GM23338 (cell line): ENCODE measurements around the gene SNTB2. TPM values are rescaled to one million over a fixed set of nuclear protein-coding genes. Genes with fewer than 3 reads are reported as not detected.

ENCODE experiments used
- ATAC-seq: fragments of 200-7000 bp; cut with Tn5 transposase; 3 replicates; pipeline ENCODE4 v1.9.1; 2020
- DNase-seq: peaks from one replicate; pipeline ENCODE4 v3.0.0-alpha.2; 2015; ENCODE audit warnings: low spot score
- H2AFZ ChIP-seq: fragments of 200-600 bp; sonication (generic); 2 replicates; pipeline ENCODE4 v1.8.0; 2016; ENCODE audit warnings: antibody characterized with exemption, mild to moderate bottlenecking, moderate library complexity
- H3F3A ChIP-seq: fragments of 200-600 bp; sonication (generic); replicated peaks from 2 replicates; pipeline ENCODE4 v1.8.0; 2017; ENCODE audit warnings: antibody characterized with exemption, mixed run types, low read depth
- H3K27ac ChIP-seq: fragments of 200-600 bp; sonication (generic); 2 replicates; pipeline ENCODE4 v1.6.1; 2016; ENCODE audit warnings: low read depth
- H3K27me3 ChIP-seq: fragments of 200-600 bp; sonication (generic); 2 replicates; pipeline ENCODE4 v1.8.0; 2016; ENCODE audit warnings: mild to moderate bottlenecking, mixed run types, moderate library complexity; ENCODE audit not compliant: insufficient read depth
- H3K36me3 ChIP-seq: fragments of 200-600 bp; sonication (generic); 2 replicates; pipeline ENCODE4 v1.8.0; 2016; ENCODE audit warnings: mild to moderate bottlenecking; ENCODE audit not compliant: insufficient read depth
- H3K4me1 ChIP-seq: fragments of 200-600 bp; sonication (generic); 2 replicates; pipeline ENCODE4 v1.8.0; 2016; ENCODE audit warnings: mild to moderate bottlenecking, moderate library complexity; ENCODE audit not compliant: insufficient read depth
- H3K4me2 ChIP-seq: fragments of 200-600 bp; sonication (generic); 2 replicates; pipeline ENCODE4 v1.7.1; 2017; ENCODE audit warnings: mixed run types
- H3K4me3 ChIP-seq: fragments of 200-600 bp; sonication (generic); 2 replicates; pipeline ENCODE4 v1.6.1; 2016; ENCODE audit warnings: mixed run types
- H3K79me2 ChIP-seq: fragments of 200-600 bp; sonication (generic); replicated peaks from 2 replicates; pipeline ENCODE4 v1.8.0; 2017; ENCODE audit warnings: mild to moderate bottlenecking; ENCODE audit not compliant: insufficient read depth
- H3K9me2 ChIP-seq: fragments of 200-600 bp; sonication (generic); 2 replicates; pipeline ENCODE4 v1.8.0; 2017; ENCODE audit not compliant: insufficient read depth
- H4K20me1 ChIP-seq: fragments of 200-600 bp; sonication (generic); replicated peaks from 2 replicates; pipeline ENCODE4 v1.8.0; 2017; ENCODE audit warnings: mild to moderate bottlenecking; ENCODE audit not compliant: insufficient read depth
- H3K27ac Mint-ChIP-seq: 2 replicates; pipeline ENCODE4 v1.8.0; 2020; ENCODE audit warnings: inconsistent platforms, mild to moderate bottlenecking, moderate library complexity, mixed read lengths
- H3K27me3 Mint-ChIP-seq: 3 replicates; pipeline ENCODE4 v1.8.0; 2022; ENCODE audit warnings: low read depth, mild to moderate bottlenecking, moderate library complexity, mixed read lengths, inconsistent platforms; ENCODE audit not compliant: insufficient read depth, poor library complexity
- H3K36me3 Mint-ChIP-seq: 3 replicates; pipeline ENCODE4 v1.8.0; 2021; ENCODE audit warnings: low read depth, mild to moderate bottlenecking, inconsistent platforms, moderate library complexity, mixed read lengths
- H3K4me1 Mint-ChIP-seq: 3 replicates; pipeline ENCODE4 v1.8.0; 2020; ENCODE audit warnings: mild to moderate bottlenecking, inconsistent platforms, mixed read lengths
- H3K4me3 Mint-ChIP-seq: 3 replicates; pipeline ENCODE4 v1.8.0; 2021; ENCODE audit warnings: moderate library complexity, mild to moderate bottlenecking, inconsistent platforms, mixed read lengths
- H3K9me3 Mint-ChIP-seq: 3 replicates; pipeline ENCODE4 v1.8.0; 2020; ENCODE audit warnings: moderate library complexity, mild to moderate bottlenecking, inconsistent platforms, mixed read lengths
- CREB1 ChIP-seq: fragments of 250-450 bp; sonication (Bioruptor Pico); IDR thresholded peaks from 2 replicates; pipeline ENCODE4 v1.5.0; 2020; ENCODE audit warnings: low read depth, mild to moderate bottlenecking, moderate library complexity
- ETS1 ChIP-seq: IDR thresholded peaks from 2 replicates; pipeline ENCODE4 v1.6.1; 2016; ENCODE audit warnings: antibody characterized with exemption
- EZH2 ChIP-seq: fragments of 200-600 bp; sonication (generic); IDR thresholded peaks from one replicate; pipeline ENCODE4 v1.8.0; 2017; ENCODE audit warnings: antibody characterized with exemption, mild to moderate bottlenecking, low read depth; ENCODE audit not compliant: unreplicated experiment
- EZH2phosphoT487 ChIP-seq: fragments of 200-600 bp; sonication (generic); IDR thresholded peaks from one replicate; pipeline ENCODE4 v1.8.1; 2018; ENCODE audit warnings: antibody characterized with exemption; ENCODE audit not compliant: unreplicated experiment
- NANOG ChIP-seq: IDR thresholded peaks from 2 replicates; pipeline ENCODE4 v1.6.1; 2016; ENCODE audit warnings: antibody characterized with exemption, borderline replicate concordance
- POLR2AphosphoS5 ChIP-seq: IDR thresholded peaks from 2 replicates; pipeline ENCODE4 v1.6.1; 2016; ENCODE audit warnings: antibody characterized with exemption, low read depth
- STAT1 ChIP-seq: IDR thresholded peaks from one replicate; pipeline ENCODE4 v1.6.1; 2016; ENCODE audit warnings: antibody characterized with exemption; ENCODE audit not compliant: unreplicated experiment
- ZNF331 ChIP-seq: fragments of 250-450 bp; sonication (Bioruptor Pico); IDR thresholded peaks from 2 replicates; pipeline ENCODE4 v1.5.0; 2020; ENCODE audit warnings: low read depth, mild to moderate bottlenecking, moderate library complexity
- polyA plus RNA-seq: library from polyadenylated mRNA; unstranded; fragments of >200 nt; fragmentation: Nextera tagmentation; extraction: Ambion mirVana; gene quantifications from 2 replicates; pipeline ENCODE4 v1.2.1, GENCODE V29; 2016
- total RNA-seq: library from RNA; depleted of rRNA; stranded (reverse); fragments of >200 nt; shearing (Covaris generic); gene quantifications from 2 replicates; pipeline ENCODE4 v1.2.3, GENCODE V29; 2014
- TF ChIP-seq, protein P1 (sequence below), 2 experiments: fragments of 200-600 bp in 1 of 2; sonication (generic) in 1 of 2; conservative IDR thresholded peaks; 2 replicates each; pipeline versions ENCODE4 v1.5.1 to v1.6.1; 2016 to 2017; ENCODE audit warnings: antibody characterized with exemption in 2 of 2, low read depth in 2 of 2, mild to moderate bottlenecking in 2 of 2, moderate library complexity in 1 of 2
- TF ChIP-seq, protein P2 (sequence below): IDR thresholded peaks from one replicate; pipeline ENCODE4 v1.6.1; 2018; ENCODE audit warnings: antibody characterized with exemption; ENCODE audit not compliant: unreplicated experiment

The SNTB2 gene
- total and polyA plus RNA-seq, 2 experiments from 2014 or later, result 4.8 to 42.7 TPM

DNA sequence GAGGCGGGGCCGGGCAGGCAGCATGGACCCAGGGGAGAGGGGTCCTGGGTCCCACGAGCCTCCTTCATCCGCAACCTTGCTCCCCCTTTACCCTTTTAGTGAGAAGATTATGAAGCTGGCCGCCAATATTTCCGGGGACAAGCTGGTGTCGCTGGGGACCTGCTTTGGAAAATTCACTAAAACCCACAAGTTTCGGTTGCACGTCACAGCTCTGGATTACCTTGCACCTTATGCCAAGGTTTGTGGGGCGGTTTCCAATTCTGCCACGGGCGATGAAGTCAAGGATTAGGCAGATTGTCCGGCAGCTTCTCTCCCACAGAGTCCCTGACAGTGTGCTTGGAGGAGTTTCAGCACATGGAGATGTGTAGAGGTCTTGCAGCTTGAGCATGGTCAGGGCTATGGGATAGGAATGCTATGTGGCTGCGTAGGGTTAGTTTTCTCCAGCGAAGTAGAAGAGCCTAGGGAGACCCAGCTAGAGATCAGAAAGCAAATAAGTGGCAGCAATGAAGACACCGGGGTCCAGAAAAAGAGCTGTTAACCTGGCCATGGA lies 153.2 kb downstream of the SNTB2 start:
- 0 out of 2 replicates have a peak, but pooled peaks cover 11% of the 10 kb centered on the region for H4K20me1 ChIP-seq
- no peak for TF ChIP-seq EZH2
- no peak for TF ChIP-seq STAT1
- no peak for TF ChIP-seq ZNF331 (CRISPR knock-in tag)
- TF ChIP-seq NANOG, result no peak
- TF ChIP-seq POLR2AphosphoS5, result no peak
- TF ChIP-seq EZH2phosphoT487, result no peak
- TF ChIP-seq, protein P1, sequence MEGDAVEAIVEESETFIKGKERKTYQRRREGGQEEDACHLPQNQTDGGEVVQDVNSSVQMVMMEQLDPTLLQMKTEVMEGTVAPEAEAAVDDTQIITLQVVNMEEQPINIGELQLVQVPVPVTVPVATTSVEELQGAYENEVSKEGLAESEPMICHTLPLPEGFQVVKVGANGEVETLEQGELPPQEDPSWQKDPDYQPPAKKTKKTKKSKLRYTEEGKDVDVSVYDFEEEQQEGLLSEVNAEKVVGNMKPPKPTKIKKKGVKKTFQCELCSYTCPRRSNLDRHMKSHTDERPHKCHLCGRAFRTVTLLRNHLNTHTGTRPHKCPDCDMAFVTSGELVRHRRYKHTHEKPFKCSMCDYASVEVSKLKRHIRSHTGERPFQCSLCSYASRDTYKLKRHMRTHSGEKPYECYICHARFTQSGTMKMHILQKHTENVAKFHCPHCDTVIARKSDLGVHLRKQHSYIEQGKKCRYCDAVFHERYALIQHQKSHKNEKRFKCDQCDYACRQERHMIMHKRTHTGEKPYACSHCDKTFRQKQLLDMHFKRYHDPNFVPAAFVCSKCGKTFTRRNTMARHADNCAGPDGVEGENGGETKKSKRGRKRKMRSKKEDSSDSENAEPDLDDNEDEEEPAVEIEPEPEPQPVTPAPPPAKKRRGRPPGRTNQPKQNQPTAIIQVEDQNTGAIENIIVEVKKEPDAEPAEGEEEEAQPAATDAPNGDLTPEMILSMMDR (conservative IDR thresholded peaks at IDR 0.05; ENCODE audit: low read depth in 2 of 2), result no peak
- no peak for TF ChIP-seq ETS1
- TF ChIP-seq CREB1 (CRISPR knock-in tag), result no peak
- TF ChIP-seq, protein P2, sequence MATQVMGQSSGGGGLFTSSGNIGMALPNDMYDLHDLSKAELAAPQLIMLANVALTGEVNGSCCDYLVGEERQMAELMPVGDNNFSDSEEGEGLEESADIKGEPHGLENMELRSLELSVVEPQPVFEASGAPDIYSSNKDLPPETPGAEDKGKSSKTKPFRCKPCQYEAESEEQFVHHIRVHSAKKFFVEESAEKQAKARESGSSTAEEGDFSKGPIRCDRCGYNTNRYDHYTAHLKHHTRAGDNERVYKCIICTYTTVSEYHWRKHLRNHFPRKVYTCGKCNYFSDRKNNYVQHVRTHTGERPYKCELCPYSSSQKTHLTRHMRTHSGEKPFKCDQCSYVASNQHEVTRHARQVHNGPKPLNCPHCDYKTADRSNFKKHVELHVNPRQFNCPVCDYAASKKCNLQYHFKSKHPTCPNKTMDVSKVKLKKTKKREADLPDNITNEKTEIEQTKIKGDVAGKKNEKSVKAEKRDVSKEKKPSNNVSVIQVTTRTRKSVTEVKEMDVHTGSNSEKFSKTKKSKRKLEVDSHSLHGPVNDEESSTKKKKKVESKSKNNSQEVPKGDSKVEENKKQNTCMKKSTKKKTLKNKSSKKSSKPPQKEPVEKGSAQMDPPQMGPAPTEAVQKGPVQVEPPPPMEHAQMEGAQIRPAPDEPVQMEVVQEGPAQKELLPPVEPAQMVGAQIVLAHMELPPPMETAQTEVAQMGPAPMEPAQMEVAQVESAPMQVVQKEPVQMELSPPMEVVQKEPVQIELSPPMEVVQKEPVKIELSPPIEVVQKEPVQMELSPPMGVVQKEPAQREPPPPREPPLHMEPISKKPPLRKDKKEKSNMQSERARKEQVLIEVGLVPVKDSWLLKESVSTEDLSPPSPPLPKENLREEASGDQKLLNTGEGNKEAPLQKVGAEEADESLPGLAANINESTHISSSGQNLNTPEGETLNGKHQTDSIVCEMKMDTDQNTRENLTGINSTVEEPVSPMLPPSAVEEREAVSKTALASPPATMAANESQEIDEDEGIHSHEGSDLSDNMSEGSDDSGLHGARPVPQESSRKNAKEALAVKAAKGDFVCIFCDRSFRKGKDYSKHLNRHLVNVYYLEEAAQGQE, result no peak
- H2AFZ ChIP-seq, result no peak overlapping the region
- no peaks in the 10 kb centered on the region for H3K9me2 ChIP-seq
- peak overlapping the region; percentile 99 for H3K4me3 ChIP-seq
- Mint-ChIP-seq H3K27ac (peak overlapping the region; percentile 99), H3K9me3 (no peaks in the 10 kb centered on the region; the same call in 2 of the 3 replicates), H3K4me1 (peaks cover 22% of the 10 kb centered on the region), H3K27me3 (peaks cover 13% of the 10 kb centered on the region), H3K36me3 (peaks cover 77% of the 10 kb centered on the region), H3K4me3 (peak overlapping the region; percentile 99)
- no peaks in the 10 kb centered on the region for H3K27me3 ChIP-seq
- H3F3A ChIP-seq, result peaks cover 32% of the 10 kb centered on the region; the same call in 1 of the 2 replicates
- peak overlapping the region; percentile 100 for H3K4me2 ChIP-seq
- H3K4me1 ChIP-seq, result peaks cover 15% of the 10 kb centered on the region; the same call in 1 of the 2 replicates
- peaks cover 52% of the 10 kb centered on the region for H3K79me2 ChIP-seq
- H3K36me3 ChIP-seq, result peaks cover 41% of the 10 kb centered on the region
- DNase-seq (no peak), ATAC-seq (no peak; the same call in 2 of the 3 replicates)
- H3K27ac ChIP-seq, result peak overlapping the region; percentile 92
